ENCODE results near the gene PHC1. TPM values are rescaled to one million over a fixed set of nuclear protein-coding genes. Genes with fewer than 3 reads are reported as not detected.

Gene PHC1
- total and polyA plus RNA-seq, 3 experiments from 2014 or later, result 18.5 to 21.0 (median 19.5) TPM

DNA sequence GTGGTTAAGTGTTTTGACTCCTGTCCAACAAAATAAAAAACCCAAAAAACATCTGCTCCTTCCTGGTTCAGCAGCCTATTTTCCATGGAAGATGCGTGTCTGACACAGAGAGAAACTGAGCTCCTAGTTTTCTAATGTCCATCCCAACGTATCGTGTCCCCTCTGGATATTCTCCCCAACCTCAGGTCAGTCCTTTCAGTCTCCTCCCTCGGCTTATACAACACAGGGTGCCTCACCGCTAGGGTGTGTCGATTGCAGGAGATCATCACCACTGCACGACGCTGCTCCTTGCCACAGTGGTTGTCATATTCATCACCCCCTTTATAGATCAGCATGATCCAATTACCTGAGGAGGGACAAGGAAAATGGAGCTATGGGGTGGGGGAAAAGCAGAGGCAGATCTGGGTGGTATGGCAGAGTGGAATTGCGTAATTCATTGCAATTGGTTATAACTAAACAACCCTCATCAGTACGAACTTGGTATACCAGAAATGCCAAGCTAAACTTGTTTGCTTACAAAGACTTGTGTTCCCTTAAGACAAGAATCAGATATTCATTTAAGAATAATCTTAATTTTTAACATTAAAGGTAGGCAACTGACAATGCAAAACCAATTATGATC, 29.4 kb downstream of the PHC1 start:
- Histone ChIP-seq H3K27me3 (ENCODE audit: insufficient read depth, low read length, poor library complexity, severe bottlenecking) (no peaks in the 10 kb centered on the region), H3K36me3 (ENCODE audit: insufficient read depth, low read length) (peaks cover 44% of the 10 kb centered on the region), H3K4me1 (ENCODE audit: insufficient read depth, low read length) (peaks cover 22% of the 10 kb centered on the region), H3K4me3 (ENCODE audit: low read length) (no peak overlapping the region), H3K9me3 (ENCODE audit: low read length) (no peaks in the 10 kb centered on the region), H3K27ac (ENCODE audit: low read depth, low read length) (no peak overlapping the region)
- peak overlapping the region in 5 of 8 donors; percentile 7 to 64 (median 20) for H3K27ac Mint-ChIP-seq
- no peaks in the 10 kb centered on the region for H3K9me3 Mint-ChIP-seq
- H3K27me3 Mint-ChIP-seq, result no peaks in the 10 kb centered on the region
- ChIA-PET POLR2A (no interaction called here), CTCF (interaction anchor here (1.3 kb wide), 1 partner anchor 28 kb away, joined by 3 read pairs; no protein-coding TSS in a partner anchor)
- DNase-seq, result no peak
- no peak overlapping the region for H3K4me3 Mint-ChIP-seq
- peaks cover 5 to 67% (median 22%) of the 10 kb centered on the region in 3 donors for H3K36me3 Mint-ChIP-seq
- peaks cover 26 to 48% (median 31%) of the 10 kb centered on the region in 3 donors for H3K4me1 Mint-ChIP-seq

DNA sequence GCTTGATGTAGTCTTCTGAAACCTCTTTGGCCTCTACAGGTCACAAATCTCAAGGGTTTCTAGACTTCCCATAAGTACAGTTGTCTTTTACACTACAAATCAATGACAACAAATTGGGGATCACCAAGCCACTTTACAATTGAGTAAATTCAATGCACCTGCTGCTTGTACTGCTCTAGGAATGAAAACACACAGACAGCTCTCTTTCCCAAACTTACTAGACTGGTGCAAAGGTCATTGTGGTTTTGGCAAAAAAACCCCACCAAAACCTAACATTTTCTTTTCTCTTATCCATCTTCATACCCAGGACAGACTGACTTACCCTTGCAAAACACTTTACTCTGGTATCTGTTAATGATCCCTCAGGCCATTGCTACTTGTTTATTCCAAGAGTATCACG, 32.4 kb downstream of the PHC1 start:
- H3K4me3 Mint-ChIP-seq, result peak overlapping the region; percentile 15 to 95 (median 50)
- ChIA-PET CTCF (interaction anchor here (1.1 to 9.9 kb wide), 2 partner anchors 88 to 99 kb away, joined by 3 to 192 read pairs; no protein-coding TSS in a partner anchor), POLR2A (interaction anchor here (1.5 kb wide), 1 partner anchor 87 kb away, joined by 3 read pairs; no protein-coding TSS in a partner anchor)
- peak overlapping the region; percentile 15 to 95 (median 88) for H3K27ac Mint-ChIP-seq
- no peaks in the 10 kb centered on the region for H3K27me3 Mint-ChIP-seq
- H3K9me3 Mint-ChIP-seq, result no peaks in the 10 kb centered on the region
- Histone ChIP-seq H3K27ac (ENCODE audit: low read depth, low read length) (no peak overlapping the region), H3K4me3 (ENCODE audit: low read length) (no peak overlapping the region), H3K27me3 (ENCODE audit: insufficient read depth, low read length, poor library complexity, severe bottlenecking) (no peaks in the 10 kb centered on the region), H3K36me3 (ENCODE audit: insufficient read depth, low read length) (peaks cover 36% of the 10 kb centered on the region), H3K9me3 (ENCODE audit: low read length) (no peaks in the 10 kb centered on the region), H3K4me1 (ENCODE audit: insufficient read depth, low read length) (peaks cover 32% of the 10 kb centered on the region)
- peaks cover 5 to 71% (median 18%) of the 10 kb centered on the region in 3 donors for H3K36me3 Mint-ChIP-seq
- DNase-seq, result no peak
- H3K4me1 Mint-ChIP-seq, result peaks cover 39 to 58% (median 46%) of the 10 kb centered on the region in 3 donors

DNA sequence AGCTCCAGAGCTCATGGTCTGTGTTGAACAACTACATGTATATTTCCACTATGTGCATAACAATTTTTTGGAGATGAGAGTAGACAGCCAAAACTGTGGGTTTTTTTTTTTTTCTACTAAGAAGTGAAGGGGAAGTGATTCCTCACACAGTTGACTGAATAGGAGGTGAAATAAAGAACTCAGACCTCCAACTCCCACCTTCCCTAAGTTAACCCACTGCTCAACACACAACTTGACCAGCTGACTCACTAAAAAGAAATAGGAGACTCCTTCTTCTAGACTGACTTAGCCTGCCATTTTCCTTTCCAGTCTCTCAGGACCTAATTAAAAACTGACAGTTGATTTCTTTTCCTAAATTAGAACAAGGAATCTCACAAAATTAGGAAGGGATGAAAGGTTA, 33.4 kb downstream of the PHC1 start:
- CTCF ChIA-PET, result interaction anchor here (1.1 to 9.9 kb wide), 3 partner anchors 11 to 98 kb away, joined by 3 to 192 read pairs (median 4); no protein-coding TSS in a partner anchor

DNA sequence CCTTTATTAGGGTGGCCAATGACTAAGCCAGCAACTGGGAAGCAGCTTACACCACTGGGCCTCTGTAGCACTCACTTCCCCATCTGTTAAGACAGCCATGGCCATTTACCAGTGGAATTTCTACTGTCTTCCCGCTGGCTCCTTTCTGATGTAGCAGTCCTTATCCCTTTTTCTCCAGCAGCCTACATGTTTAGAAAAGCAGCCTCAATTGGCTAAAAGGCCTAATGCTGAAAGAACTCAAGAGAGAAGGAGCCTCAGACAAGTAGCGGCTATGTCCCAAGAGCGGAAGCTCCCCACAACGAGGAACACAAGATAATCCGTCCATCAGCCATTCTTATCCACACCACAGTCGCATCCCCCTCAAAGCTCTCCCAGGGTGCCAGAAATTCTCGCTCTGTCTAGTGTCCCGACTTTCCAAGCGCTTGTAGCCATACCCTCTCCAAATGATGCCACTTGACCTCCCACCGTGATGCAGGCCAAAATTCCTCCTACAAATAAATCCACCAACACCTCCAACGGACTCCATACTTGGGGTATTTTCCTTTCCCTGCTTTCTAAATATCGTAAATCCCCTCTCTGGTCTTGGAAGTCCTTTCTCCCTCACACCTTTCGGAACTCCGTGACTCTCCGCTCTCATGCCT, 34.5 kb downstream of the PHC1 start:
- peak overlapping the region; percentile 97 for H3K4me3 ChIP-seq (ENCODE audit: low read length)

More for the DNA sequence above, 33.4 kb downstream of the PHC1 start:
- Mint-ChIP-seq H3K9me3 (no peaks in the 10 kb centered on the region), H3K4me3 (peak overlapping the region; percentile 38 to 95 (median 65)), H3K36me3 (peaks cover 5 to 61% (median 13%) of the 10 kb centered on the region in 3 donors), H3K27ac (peak overlapping the region in 7 of 8 donors; percentile 15 to 98 (median 90)), H3K4me1 (peaks cover 46 to 62% (median 52%) of the 10 kb centered on the region in 3 donors), H3K27me3 (no peaks in the 10 kb centered on the region)
- peak overlapping the region; percentile 97 for H3K27ac ChIP-seq (ENCODE audit: low read depth, low read length)
- H3K4me3 ChIP-seq (ENCODE audit: low read length), result peak overlapping the region; percentile 97
- H3K4me1 ChIP-seq (ENCODE audit: insufficient read depth, low read length), result peaks cover 42% of the 10 kb centered on the region
- DNase-seq, result no peak
- H3K36me3 ChIP-seq (ENCODE audit: insufficient read depth, low read length), result peaks cover 27% of the 10 kb centered on the region
- no peaks in the 10 kb centered on the region for H3K9me3 ChIP-seq (ENCODE audit: low read length)
- no peaks in the 10 kb centered on the region for H3K27me3 ChIP-seq (ENCODE audit: insufficient read depth, low read length, poor library complexity, severe bottlenecking)
- POLR2A ChIA-PET, result interaction anchor here (0.6 to 1.5 kb wide), 3 partner anchors 86 to 703 kb away, joined by 3 read pairs; no protein-coding TSS in a partner anchor

DNA sequence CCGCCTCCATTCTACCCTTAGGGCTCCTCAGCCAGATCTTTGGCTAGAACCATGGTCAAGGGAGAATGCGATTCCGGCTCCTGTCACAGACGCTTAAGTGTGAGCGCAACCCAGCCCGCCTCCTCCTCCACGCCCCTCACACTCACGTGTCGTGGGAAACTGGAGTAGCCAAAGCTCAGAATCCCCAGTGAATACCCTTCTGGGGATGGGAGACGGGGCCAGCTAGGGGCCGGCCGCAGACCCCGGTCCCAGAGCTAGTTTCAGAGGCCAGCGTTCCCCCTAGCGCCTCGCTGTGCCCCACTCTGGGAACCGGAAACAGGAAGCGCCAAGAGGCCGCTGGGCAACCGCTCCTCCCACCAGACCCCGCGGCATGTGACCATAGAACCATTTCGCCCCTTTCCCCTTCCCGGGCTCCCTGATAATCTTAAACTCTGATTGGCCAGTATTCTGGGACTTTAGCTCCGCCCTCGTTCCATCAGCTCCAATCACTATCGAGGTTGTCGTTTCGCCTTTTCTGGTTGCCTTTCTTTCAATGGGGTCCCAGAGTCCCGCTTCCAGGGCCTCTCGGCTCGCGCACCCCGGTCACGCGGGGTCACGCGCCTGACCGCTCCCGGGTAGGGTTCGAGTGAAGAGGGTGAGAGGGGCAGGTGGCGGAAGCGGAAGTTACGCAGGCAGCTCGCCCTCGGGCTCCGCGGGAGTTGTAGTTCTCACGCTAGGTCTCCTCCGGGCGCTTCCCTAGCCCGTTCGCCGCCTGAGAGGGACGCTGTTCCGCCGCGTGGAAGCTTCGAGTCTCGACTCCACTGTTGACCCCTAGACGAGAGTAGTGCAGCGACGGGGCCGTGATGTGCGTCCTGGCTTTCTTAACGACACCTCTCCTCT, 35.3 kb downstream of the PHC1 start, which contains the start of gene M6PR:
Gene M6PR, minus strand, starts transcription at position 304 of the 879 bp plus-strand sequence. CDS start 3,241 bp downstream, outside the sequence.
- Histone ChIP-seq H3K27me3 (ENCODE audit: insufficient read depth, low read length, poor library complexity, severe bottlenecking) (no peaks in the 10 kb centered on the region), H3K4me3 (ENCODE audit: low read length) (peak within 1 kb of the TSS; percentile 97), H3K4me1 (ENCODE audit: insufficient read depth, low read length) (peaks cover 61% of the 10 kb centered on the region), H3K36me3 (ENCODE audit: insufficient read depth, low read length) (peaks cover 12% of the 10 kb centered on the region), H3K27ac (ENCODE audit: low read depth, low read length) (peak within 1 kb of the TSS; percentile 97), H3K9me3 (ENCODE audit: low read length) (no peaks in the 10 kb centered on the region)
- Mint-ChIP-seq H3K9me3 (peaks cover 0 to 3% (median 0%) of the 10 kb centered on the region in 5 donors), H3K4me1 (peaks cover 65 to 80% (median 70%) of the 10 kb centered on the region in 3 donors), H3K4me3 (peak within 1 kb of the TSS; percentile 90 to 98 (median 93)), H3K27me3 (no peaks in the 10 kb centered on the region), H3K27ac (peak within 1 kb of the TSS; percentile 90 to 99 (median 96)), H3K36me3 (peaks cover 0 to 43% (median 6%) of the 10 kb centered on the region in 3 donors)
- ChIA-PET POLR2A (interaction anchor here (0.6 to 4.0 kb wide), 15 partner anchors 11 to 305 kb away, joined by 3 to 27 read pairs (median 5); partner anchors contain the start of gene RIMKLB), CTCF (interaction anchor here (0.7 to 9.9 kb wide), 23 partner anchors 11 to 405 kb away, joined by 3 to 192 read pairs (median 4); partner anchors contain the start of gene PHC1)
- peak; percentile 81 to 93 (median 88) for DNase-seq

More for the DNA sequence above, 34.5 kb downstream of the PHC1 start:
- peak overlapping the region; percentile 90 to 98 (median 93) for H3K4me3 Mint-ChIP-seq
- Histone ChIP-seq H3K27me3 (ENCODE audit: insufficient read depth, low read length, poor library complexity, severe bottlenecking) (no peaks in the 10 kb centered on the region), H3K4me1 (ENCODE audit: insufficient read depth, low read length) (peaks cover 53% of the 10 kb centered on the region), H3K27ac (ENCODE audit: low read depth, low read length) (peak overlapping the region; percentile 97), H3K36me3 (ENCODE audit: insufficient read depth, low read length) (peaks cover 20% of the 10 kb centered on the region), H3K9me3 (ENCODE audit: low read length) (no peaks in the 10 kb centered on the region)
- H3K27me3 Mint-ChIP-seq, result no peaks in the 10 kb centered on the region
- DNase-seq, result peak in 2 of 5 donors; percentile 20 to 21
- CTCF ChIA-PET, result interaction anchor here (0.7 to 9.9 kb wide), 17 partner anchors 10 to 404 kb away, joined by 3 to 192 read pairs (median 5); partner anchors contain the start of gene PHC1
- H3K9me3 Mint-ChIP-seq, result peaks cover 0 to 3% (median 0%) of the 10 kb centered on the region in 5 donors
- peaks cover 57 to 73% (median 63%) of the 10 kb centered on the region in 3 donors for H3K4me1 Mint-ChIP-seq
- peaks cover under 1 to 50% (median 6%) of the 10 kb centered on the region in 3 donors for H3K36me3 Mint-ChIP-seq
- POLR2A ChIA-PET, result interaction anchor here (0.7 to 4.0 kb wide), 7 partner anchors 33 to 304 kb away, joined by 3 to 27 read pairs (median 3); partner anchors contain the start of gene RIMKLB
- H3K27ac Mint-ChIP-seq, result peak overlapping the region; percentile 90 to 99 (median 96)

DNA sequence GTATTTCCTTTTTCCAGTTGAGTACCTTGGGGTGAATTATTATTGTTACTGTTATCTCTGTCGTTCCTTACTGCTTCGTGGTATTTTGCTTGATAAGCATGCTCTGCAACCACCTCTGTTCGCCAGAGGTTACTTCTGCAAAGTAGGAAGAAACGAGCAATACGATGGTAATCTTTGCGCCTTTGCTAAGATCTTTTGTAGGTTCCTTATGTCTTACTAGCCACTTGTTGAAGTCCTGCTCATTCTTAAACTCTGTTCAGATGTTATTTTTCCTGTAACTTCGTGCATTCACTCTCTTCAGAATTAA, 35.9 kb downstream of the PHC1 start:
- no peaks in the 10 kb centered on the region for H3K9me3 ChIP-seq (ENCODE audit: low read length)
- no peak for DNase-seq
- Mint-ChIP-seq H3K4me3 (peak overlapping the region; percentile 90 to 98 (median 93)), H3K9me3 (peaks cover 0 to 3% (median 0%) of the 10 kb centered on the region in 5 donors), H3K27me3 (no peaks in the 10 kb centered on the region), H3K27ac (peak overlapping the region; percentile 90 to 99 (median 96)), H3K36me3 (peaks cover 0 to 38% (median 4%) of the 10 kb centered on the region in 3 donors), H3K4me1 (peaks cover 70 to 85% (median 76%) of the 10 kb centered on the region in 3 donors)
- ChIA-PET POLR2A (interaction anchor here (0.8 to 4.0 kb wide), 11 partner anchors 11 to 100 kb away, joined by 3 to 27 read pairs (median 5); no protein-coding TSS in a partner anchor), CTCF (interaction anchor here (0.7 to 9.9 kb wide), 21 partner anchors 11 to 406 kb away, joined by 3 to 192 read pairs (median 6); partner anchors contain the start of gene PHC1)
- no peaks in the 10 kb centered on the region for H3K27me3 ChIP-seq (ENCODE audit: insufficient read depth, low read length, poor library complexity, severe bottlenecking)
- peak overlapping the region; percentile 97 for H3K4me3 ChIP-seq (ENCODE audit: low read length)
- peaks cover 11% of the 10 kb centered on the region for H3K36me3 ChIP-seq (ENCODE audit: insufficient read depth, low read length)
- H3K4me1 ChIP-seq (ENCODE audit: insufficient read depth, low read length), result peaks cover 67% of the 10 kb centered on the region
- peak overlapping the region; percentile 97 for H3K27ac ChIP-seq (ENCODE audit: low read depth, low read length)

All from CD8-positive, alpha-beta memory T cell (primary cell).